HG03135 (cell line): Measurements from ENCODE around the gene LTBP4.
"Not testable (repeated sequence)": the region's sequence is repeated elsewhere in the genome, so short reads cannot be mapped to it uniquely, and the experiment has no call there.

Experiments used
- ATAC-seq: cut with Tn5 transposase; IDR thresholded peaks from one replicate; pipeline ENCODE4 v1.9.1; 2021; ENCODE audit warnings: mild to moderate bottlenecking, moderate library complexity; ENCODE audit not compliant: unreplicated experiment

The LTBP4 gene

DNA sequence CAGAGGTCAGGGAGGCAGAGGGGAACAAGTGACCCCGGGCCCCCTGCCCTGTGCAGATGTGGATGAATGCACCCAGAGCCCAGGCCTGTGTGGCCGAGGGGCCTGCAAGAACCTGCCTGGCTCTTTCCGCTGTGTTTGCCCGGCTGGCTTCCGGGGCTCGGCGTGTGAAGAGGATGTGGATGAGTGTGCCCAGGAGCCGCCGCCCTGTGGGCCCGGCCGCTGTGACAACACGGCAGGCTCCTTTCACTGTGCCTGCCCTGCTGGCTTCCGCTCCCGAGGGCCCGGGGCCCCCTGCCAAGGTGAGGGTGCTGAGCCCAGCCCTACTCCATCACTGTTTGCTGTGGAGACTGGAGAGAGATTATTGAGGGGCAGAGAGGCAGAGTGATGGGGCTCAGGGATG lies 9.9 kb downstream of the LTBP4 start:
- ATAC-seq: no peak

DNA sequence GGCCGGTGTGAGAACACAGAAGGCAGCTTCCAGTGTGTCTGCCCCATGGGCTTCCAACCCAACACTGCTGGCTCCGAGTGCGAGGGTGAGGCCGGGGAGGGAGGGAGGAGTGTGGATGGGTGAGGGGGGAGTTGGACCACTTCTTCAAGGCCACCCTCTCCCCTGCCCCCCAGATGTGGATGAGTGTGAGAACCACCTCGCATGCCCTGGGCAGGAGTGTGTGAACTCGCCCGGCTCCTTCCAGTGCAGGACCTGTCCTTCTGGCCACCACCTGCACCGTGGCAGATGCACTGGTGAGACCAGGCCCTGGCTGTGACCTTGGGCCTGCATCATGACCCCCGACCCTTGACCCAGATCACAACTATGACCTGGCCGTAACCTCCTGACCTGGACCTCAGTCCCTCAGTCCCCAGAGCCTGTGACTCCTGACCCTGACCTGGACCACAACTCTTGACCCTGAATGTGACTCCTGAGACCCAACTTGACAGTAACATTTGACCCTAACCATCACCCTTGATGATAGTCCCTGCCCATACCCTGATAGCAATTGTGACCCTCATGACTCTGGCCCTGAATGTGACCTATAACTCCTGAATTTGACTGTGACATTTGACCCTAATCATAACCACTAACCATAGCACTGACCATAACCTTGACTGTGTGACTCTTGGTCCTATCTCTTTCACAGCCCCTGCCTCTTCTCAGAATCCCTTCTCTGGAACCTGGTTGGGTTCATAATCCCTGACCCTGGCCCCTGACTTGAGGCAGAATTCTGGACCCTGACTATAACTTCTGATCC lies 10.9 kb downstream of the LTBP4 start:
- no peak for ATAC-seq

DNA sequence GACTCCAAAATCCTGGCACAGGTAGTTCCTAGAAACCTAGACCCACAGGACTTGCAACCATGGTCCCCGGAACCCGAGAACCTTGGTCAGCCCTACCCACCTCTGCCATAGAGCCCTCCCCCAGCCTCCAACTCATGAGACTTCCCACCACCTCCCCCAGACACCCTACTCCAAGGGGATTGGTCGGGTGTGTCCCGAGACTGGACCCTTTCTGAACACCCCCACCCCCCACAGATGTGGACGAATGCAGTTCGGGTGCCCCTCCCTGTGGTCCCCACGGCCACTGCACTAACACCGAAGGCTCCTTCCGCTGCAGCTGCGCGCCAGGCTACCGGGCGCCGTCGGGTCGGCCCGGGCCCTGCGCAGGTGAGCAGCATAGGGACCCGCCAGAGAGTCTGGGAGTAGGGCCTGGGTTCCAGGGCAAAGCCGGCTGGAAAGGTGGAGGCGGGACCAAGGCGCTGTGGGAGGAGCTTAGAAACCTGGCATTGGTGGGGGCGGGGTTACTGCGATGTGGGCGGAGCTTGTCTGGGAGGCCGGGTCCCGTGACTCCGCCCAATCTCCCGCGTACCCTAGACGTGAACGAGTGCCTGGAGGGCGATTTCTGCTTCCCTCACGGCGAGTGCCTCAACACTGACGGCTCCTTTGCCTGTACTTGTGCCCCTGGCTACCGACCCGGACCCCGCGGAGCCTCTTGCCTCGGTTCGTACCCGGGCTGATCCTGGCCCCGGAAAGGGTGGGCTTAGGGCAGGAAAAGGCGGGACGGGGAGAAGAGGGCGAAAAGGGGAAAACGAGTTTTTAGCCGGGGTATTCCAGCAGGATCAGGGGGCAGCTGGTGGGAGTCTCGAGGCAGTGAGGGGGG lies 11.9 kb downstream of the LTBP4 start:
- ATAC-seq: no peak

DNA sequence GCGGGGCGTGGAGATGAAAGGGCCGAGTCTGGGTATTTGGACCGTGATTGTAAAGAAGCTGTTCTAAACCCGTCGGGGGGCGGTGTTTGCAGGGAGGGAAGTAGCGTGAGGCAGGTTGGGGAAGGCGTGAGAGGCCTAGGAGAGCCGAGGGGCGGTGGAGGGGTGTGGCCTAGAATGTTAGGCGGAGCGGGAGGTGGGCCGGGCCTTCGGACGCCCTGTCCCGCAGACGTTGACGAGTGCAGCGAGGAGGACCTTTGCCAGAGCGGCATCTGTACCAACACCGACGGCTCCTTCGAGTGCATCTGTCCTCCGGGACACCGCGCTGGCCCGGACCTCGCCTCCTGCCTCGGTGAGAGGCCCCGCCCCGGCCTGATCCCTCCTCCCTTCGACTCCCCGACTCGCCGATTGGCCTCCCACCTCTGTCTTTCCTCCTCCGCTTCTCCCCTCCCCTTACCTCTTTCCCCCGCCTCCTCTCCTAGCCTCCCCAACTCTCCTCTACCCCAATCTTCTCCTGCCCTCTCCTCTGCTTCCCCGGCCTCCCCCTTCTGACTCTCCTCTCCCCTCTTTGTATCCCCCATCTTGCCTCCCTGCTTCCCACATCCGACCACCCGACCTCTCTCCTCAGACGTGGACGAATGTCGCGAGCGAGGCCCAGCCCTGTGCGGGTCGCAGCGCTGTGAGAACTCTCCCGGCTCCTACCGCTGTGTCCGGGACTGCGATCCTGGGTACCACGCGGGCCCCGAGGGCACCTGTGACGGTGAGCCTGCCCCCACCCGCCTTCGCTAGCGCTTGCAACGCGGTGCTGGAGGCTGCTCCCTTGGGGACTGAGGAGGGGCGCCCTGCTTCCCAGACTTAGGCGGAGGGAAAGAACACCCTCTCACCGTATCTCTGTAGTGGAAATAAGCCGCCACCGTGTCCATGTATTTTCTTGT lies 12.8 kb downstream of the LTBP4 start:
- no peak for ATAC-seq

DNA sequence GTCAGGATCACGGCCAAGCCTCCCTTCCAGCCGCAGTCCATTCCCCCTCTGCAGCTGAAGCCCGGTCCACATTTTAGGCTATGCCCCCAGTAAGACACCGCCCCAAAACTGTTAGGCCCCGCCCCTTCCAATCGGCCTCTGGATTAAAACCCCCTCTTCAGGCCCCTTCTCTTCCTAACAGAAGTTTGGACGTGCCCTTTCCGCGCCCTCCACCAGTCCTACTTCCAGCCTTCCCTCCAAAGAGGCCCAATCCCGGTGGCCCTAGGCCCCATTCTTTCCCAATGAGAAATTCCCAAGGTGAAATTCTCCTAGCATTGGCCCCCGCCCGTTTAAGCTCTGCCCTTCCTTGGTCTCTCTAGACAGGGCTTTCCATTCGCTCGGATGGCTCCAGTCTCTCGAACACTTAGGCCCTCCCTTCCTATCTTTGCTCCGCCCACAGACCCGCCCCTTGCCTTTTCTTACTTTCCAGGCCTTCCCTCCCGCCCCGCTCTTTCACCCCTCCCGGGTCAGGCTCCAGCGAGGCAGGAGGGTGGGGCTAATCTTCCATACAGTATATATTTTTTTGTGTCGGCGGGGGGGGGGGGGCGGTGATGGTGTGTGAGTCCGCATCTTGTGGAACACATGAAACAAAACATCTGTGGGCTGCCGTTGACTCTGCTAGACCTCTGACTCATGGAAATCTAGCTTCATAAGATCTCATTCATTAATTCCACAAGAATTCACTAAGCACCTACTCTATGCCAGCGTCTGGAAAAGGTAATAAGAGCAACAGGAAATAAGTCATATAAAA lies 13.6 kb downstream of the LTBP4 start:
- ATAC-seq: no peak

DNA sequence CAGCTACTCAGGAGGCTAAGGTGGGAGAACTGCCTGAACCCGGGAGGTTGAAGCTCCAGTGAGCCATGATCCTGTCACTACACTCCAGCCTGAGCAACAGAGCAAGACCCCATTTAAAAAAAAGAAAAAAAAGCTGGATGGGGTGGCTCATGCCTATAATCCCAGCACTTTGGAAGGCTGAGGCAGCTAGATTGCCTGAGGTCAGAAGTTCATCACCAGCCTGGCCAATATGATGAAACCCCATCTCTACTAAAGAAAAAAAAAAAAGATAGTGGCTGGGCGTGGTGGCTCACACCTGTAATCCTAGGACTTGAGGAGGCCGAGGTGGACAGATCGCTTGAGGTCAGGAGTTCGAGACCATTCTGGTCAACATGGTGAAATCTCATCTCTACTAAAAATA lies 15.0 kb downstream of the LTBP4 start:
- ATAC-seq: no peak

DNA sequence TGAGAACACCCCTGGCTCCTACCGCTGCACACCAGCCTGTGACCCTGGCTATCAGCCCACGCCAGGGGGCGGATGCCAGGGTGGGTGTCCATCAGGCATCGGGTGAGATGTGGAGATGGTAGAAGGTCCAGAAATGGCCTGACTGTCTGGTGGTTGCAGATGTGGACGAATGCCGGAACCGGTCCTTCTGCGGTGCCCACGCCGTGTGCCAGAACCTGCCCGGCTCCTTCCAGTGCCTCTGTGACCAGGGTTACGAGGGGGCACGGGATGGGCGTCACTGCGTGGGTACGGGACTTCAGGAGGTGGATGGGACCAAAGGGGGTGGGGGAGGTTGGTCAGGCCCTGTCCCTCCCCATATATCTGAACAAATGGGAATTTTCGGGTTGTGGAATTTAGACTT lies 15.8 kb downstream of the LTBP4 start:
- ATAC-seq: no peak

DNA sequence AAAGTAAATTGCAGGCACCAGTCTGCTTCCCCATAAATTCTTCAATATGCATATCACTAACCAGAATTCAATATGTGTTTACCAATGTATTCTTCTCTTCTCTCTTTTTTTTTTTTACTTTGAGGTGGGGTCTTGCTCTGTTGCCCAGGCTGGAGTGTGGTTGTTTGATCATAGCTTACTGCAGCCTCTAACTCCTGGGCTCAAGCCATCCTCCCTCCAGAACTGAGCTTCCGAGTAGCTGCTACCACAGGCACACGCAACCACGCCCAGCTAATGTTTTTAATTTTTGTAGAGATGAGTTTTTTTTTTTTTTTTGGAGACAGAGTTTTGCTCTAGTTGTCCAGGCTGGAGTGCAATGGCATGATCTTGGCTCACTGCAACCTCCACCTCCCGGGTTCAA lies 16.8 kb downstream of the LTBP4 start:
- ATAC-seq: no peak

DNA sequence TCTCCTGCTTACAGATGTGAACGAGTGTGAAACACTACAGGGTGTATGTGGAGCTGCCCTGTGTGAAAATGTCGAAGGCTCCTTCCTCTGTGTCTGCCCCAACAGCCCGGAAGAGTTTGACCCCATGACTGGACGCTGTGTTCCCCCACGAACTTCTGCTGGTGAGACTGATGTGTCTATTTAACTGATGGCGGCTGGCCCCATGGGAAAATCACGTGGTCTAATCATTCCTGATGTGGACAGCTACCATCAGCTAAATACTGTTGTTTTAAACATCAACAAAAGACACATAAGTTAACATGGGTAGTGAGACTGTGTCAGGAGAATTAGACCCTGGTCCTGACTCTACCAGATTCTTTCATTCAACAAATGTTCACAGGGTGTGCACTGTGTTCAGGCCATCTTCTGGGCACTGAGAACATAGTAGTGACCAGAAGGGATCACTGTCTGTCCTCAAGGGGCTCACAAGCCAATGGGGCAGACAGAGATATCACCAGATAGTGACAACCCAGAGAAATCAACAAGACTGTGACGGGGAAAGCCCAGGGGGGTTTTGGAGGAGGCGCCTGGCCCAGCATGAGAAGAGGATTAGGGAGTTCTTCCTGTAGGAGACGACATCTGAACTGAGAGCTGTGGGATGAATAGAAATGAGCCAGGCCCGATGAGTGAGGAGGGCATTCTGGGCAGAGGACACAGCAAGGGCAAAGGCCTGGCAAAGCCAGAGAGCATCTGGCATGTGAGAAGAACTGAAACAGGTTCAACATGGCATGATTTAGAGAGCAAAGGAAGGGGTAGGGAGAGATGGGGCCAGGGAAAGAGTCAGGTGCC lies 18.4 kb downstream of the LTBP4 start:
- ATAC-seq: no peak

DNA sequence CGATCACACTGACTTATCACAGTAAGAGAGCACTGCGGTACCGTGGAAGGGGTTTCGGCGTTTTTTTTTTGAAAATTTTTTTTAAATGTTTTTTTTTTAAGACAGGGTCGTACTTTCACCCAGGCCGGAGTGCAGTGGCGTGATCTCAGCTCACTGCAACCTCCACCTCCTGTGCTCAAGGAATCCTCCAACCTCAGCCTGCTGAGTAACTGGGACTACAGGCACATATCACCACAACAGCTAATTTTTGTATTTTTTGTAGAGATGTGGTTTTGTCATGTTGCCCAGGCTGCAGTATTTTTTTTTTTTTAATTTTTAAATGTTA lies 19.0 kb downstream of the LTBP4 start:
- no peak for ATAC-seq

DNA sequence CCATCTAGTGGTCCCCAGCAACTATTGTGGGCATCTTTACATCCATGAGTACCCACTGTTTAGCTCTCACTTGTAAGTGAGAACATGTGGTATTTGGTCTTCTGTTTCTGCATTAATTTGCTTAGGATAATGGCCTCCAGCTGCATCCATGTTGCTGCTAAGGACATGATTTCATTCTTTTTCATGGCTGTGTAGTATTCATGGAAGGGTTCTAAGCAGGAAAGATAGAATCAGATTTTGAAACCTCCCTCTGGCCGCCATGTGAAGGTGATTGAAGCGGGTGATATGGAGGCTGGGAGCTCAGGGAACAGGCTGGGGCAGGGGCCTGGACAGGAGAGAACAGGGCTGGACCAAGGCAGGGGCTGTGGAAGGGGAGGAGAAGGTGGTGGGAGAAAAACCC lies 20.1 kb downstream of the LTBP4 start:
- ATAC-seq: no peak

DNA sequence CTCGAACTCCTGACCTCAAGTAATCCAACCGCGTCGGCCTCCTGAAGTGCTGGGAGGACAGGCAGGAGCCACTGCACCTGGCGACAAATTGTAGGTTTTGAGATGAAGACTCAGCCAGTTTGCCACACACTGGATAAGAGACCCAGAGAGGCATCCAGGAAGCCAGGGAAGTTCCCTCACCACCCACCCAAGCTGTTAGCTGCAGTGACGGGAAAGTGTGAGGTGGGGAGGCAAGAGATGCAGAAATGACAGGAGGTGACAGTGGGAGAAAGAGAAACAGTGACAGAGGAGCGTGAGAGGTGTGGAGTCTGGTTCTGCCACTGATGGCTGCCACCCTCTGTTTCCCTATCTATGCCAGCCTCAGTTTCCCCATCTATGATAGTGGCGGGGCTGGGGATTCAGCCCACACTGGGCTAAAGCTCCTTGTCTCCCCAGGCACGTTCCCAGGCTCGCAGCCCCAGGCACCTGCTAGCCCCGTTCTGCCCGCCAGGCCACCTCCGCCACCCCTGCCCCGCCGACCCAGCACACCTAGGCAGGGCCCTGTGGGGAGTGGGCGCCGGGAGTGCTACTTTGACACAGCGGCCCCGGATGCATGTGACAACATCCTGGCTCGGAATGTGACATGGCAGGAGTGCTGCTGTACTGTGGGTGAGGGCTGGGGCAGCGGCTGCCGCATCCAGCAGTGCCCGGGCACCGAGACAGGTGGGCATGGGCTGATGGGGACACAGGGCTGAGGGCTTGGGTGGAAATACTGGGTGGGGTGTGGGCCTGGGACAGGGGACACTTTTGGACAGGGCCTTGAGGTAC lies 21.0 kb downstream of the LTBP4 start:
- ATAC-seq: no peak

DNA sequence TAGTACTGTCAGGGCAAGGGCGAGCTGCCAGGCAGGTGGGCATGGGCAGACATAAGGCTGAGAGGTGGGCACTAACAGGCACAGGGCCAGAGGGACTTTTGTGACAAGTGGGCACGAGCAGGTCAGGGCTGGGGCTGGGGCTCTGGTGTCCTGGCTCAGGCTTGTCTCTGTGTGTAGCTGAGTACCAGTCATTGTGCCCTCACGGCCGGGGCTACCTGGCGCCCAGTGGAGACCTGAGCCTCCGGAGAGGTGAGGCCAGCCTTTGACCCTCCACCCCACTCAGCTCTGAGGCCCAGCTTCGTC lies 21.6 kb downstream of the LTBP4 start:
- ATAC-seq: no peak

DNA sequence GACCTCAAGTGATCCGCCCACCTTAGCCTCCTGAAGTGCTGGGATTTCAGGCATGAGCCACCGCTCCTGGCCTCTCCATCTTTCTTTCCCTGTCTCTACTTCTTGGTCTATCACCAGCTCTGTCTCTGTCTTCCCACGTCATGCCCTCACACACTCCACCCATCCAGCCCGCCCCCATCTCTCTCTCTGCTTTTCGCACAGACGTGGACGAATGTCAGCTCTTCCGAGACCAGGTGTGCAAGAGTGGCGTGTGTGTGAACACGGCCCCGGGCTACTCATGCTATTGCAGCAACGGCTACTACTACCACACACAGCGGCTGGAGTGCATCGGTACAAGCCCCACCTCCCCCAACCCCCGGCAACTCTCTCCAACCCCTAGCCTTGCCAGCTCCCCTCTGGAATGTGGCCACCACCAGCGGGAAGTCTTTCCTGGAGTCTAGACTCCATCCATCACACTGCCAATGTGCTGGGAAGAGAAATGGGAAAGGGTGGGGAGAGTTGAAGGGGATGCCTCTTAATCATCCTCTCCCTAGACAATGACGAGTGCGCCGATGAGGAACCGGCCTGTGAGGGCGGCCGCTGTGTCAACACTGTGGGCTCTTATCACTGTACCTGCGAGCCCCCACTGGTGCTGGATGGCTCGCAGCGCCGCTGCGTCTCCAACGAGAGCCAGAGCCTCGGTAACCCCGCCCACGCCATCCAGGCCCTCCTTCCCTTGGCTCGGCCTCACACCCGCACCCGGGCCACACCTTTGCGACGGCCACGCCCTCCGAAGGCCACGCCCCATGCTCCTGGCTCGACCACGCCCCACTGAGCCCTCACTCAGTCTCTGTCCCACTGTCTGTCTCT lies 22.5 kb downstream of the LTBP4 start:
- no peak for ATAC-seq

DNA sequence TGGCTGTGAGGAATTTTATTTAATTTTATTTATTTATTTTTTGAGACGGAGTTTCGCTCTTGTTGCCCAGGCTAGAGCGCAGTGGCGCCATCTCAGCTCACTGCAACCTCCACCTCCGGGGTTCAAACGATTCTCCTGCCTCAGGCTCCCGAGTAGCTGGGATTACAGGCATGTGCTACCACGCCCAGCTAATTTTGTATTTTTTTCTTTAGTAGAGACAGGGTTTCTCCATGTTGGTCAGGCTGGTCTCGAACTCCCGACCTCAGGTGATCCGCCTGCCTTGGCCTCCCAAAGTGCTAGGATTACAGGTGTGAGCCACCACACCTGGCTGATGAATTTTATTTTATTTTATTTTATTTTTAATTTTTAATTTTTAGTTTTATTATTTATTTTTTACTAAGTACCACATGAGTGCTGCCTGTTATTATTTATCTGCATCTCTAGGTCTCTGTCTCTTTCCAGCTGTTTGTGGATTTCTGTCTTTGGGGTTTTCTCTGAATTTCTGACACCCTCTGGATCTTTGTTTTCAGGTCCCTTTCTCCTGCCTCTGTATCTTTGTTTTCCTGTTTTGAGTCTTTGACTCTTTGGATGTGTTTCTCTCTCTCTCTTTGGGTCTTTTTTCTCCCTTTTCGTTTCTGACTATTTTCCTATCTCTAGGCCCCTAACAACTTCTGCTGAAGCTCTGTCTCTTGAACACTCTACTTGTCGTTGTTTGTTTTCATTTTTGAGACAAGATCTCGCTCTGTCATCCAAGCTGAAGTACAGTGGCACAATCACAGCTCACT lies 23.4 kb downstream of the LTBP4 start:
- ATAC-seq: not testable (repeated sequence)

DNA sequence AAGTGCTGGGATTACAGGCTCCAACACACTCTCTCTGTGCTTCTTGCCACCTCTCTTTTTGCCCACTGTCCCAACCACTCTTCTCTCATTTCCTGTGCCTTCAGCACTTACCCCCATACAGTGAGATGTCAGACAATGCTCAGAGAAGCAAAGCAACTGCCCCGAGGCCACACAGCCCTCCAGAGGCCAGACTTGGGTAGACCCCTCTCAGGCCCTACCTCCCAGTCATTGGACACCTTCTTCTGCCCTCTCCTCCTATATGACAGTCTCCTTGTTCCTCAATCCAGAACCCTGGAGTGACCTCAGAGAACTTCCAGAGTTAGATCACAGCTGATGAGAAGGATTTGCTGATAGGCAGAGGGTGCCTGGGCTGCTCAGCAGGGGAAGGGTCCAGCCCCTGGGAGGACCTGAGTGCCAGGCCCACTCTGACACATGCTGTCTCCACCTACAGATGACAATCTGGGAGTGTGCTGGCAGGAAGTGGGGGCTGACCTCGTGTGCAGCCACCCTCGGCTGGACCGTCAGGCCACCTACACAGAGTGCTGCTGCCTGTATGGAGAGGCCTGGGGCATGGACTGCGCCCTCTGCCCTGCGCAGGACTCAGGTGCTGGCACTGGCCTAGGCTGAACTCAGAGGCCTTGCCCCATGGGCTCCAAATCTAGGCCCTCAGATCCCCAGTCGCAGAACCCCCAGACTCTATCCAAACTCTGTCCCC lies 24.4 kb downstream of the LTBP4 start:
- no peak for ATAC-seq

DNA sequence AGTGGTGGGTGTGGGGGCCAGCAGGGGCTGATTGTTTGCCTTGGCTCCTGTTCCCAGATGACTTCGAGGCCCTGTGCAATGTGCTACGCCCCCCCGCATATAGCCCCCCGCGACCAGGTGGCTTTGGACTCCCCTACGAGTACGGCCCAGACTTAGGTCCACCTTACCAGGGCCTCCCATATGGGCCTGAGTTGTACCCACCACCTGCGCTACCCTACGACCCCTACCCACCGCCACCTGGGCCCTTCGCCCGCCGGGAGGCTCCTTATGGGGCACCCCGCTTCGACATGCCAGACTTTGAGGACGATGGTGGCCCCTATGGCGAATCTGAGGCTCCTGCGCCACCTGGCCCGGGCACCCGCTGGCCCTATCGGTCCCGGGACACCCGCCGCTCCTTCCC lies 25.7 kb downstream of the LTBP4 start:
- no peak for ATAC-seq
